BE2C (cell line): Measurements from ENCODE around the gene RASAL2.
"Not testable (repeated sequence)": the region's sequence is repeated elsewhere in the genome, so short reads cannot be mapped to it uniquely, and the experiment has no call there.

ENCODE experiments used
- DNase-seq: peaks from one replicate; pipeline ENCODE4 v3.0.0-alpha.2; 2020
- H3K27me3 ChIP-seq: fragments of 250-450 bp; sonication (Bioruptor Pico); 2 replicates; pipeline ENCODE4 v1.5.1; 2020; ENCODE audit warnings: mild to moderate bottlenecking
- H3K36me3 ChIP-seq: fragments of 250-450 bp; sonication (Bioruptor Pico); 2 replicates; pipeline ENCODE4 v1.5.1; 2020; ENCODE audit warnings: mild to moderate bottlenecking
- H3K4me1 ChIP-seq: fragments of 250-450 bp; sonication (Bioruptor Pico); 2 replicates; pipeline ENCODE4 v1.5.1; 2020
- H3K4me3 ChIP-seq: 2 replicates; pipeline ENCODE4 v1.5.1; 2011; ENCODE audit warnings: low read depth, low read length
- H3K9me3 ChIP-seq: fragments of 250-450 bp; sonication (Bioruptor Pico); 2 replicates; pipeline ENCODE4 v1.5.1; 2020
- CTCF ChIP-seq: IDR thresholded peaks from 2 replicates; pipeline ENCODE4 v1.5.1; 2012; ENCODE audit warnings: mild to moderate bottlenecking, low read depth, low read length

Gene RASAL2

DNA sequence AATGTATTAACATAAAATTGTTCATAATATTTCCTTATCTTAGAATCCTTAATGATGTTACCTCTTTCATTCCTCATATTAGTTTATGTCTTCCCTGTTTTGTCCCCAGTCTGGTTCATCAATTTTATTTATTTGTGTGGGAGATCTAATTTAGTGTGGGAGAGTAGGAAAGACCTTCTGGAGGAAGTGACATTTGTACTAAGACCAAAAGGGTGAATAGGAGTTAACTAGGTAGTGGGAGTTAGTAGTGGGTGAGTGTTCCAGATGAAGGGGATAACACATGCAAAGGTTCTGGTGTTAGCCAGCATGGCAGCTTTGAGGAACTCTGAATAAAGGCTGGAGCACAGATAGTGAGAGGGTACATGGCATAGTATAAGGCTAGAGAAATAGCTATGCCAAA, 21.4 kb downstream of the RASAL2 start:
- Histone ChIP-seq H3K9me3 (no peaks in the 10 kb centered on the region), H3K4me3 (no peak overlapping the region), H3K27me3 (no peaks in the 10 kb centered on the region), H3K36me3 (no peaks in the 10 kb centered on the region), H3K4me1 (no peaks in the 10 kb centered on the region)
- no peak for TF ChIP-seq CTCF
- DNase-seq = no peak

- no peak for DNase-seq
- H3K36me3 ChIP-seq = no peaks in the 10 kb centered on the region
- H3K9me3 ChIP-seq = no peaks in the 10 kb centered on the region
- no peak overlapping the region for H3K4me3 ChIP-seq
- H3K27me3 ChIP-seq = no peaks in the 10 kb centered on the region
- no peak for TF ChIP-seq CTCF
- H3K4me1 ChIP-seq = no peaks in the 10 kb centered on the region
Measured at GRCh38 chr1:178118524-178118923, 24.6 kb downstream of the RASAL2 start.

- H3K9me3 ChIP-seq = no peaks in the 10 kb centered on the region
- no peak overlapping the region for H3K4me3 ChIP-seq
- H3K36me3 ChIP-seq = no peaks in the 10 kb centered on the region
- TF ChIP-seq CTCF = no peak
- DNase-seq = no peak
- no peaks in the 10 kb centered on the region for H3K27me3 ChIP-seq
- H3K4me1 ChIP-seq = no peaks in the 10 kb centered on the region
Measured at GRCh38 chr1:178119628-178120027, 25.7 kb downstream of the RASAL2 start.

- Histone ChIP-seq H3K9me3 (no peaks in the 10 kb centered on the region), H3K4me1 (no peaks in the 10 kb centered on the region), H3K36me3 (no peaks in the 10 kb centered on the region), H3K27me3 (no peaks in the 10 kb centered on the region), H3K4me3 (no peak overlapping the region)
- no peak for TF ChIP-seq CTCF
- no peak for DNase-seq
Measured at GRCh38 chr1:178120088-178120487, 26.2 kb downstream of the RASAL2 start.

GRCh38 chr1:178120520-178121052, 26.7 kb downstream of the RASAL2 start:
- not testable (repeated sequence) for DNase-seq, H3K27me3 ChIP-seq, H3K4me1 ChIP-seq, H3K36me3 ChIP-seq, H3K4me3 ChIP-seq, H3K9me3 ChIP-seq

DNA sequence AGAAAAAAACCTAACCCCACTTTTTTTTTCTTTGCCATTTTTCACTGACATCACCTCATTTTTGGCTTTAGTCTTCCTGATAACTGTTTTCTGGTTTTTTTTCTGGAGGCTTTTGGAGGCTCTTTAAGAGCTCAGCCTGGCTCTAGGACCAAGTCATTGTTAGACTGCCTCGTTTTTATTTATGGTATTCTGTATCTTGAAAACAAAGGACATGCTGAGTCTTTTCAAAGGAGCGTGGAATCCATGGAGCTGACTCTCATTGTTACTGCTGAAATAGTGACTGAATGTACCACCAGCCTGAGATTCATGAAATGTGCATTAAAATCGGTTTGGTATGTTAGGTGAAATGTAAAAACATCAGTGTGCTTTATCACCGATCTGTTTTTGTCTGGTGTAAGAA, 28.0 kb downstream of the RASAL2 start:
- H3K4me1 ChIP-seq = no peaks in the 10 kb centered on the region
- H3K36me3 ChIP-seq = no peaks in the 10 kb centered on the region
- H3K9me3 ChIP-seq = no peaks in the 10 kb centered on the region
- DNase-seq = no peak
- no peak overlapping the region for H3K4me3 ChIP-seq
- TF ChIP-seq CTCF = no peak
- H3K27me3 ChIP-seq = no peaks in the 10 kb centered on the region

DNA sequence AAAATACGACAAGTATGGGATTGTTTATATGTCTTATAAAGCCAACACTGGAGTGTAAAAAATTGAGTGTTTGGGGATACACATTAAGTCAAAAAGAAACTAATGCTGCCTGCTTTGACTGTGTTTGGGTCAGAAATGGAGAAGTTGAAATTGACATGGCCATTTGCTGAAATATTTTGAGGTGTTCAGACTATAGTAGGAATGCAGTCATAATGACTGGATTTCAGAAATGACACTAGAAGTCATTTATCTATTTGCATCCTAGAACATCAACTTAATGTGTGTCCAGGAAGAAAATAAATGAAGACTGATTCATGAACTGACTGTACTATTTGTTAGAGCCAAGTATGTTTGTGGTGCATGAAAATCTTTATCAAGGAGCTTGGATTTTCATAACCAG, 28.4 kb downstream of the RASAL2 start:
- H3K9me3 ChIP-seq = no peaks in the 10 kb centered on the region
- TF ChIP-seq CTCF = no peak
- no peak overlapping the region for H3K4me3 ChIP-seq
- no peaks in the 10 kb centered on the region for H3K4me1 ChIP-seq
- H3K36me3 ChIP-seq = no peaks in the 10 kb centered on the region
- DNase-seq = no peak
- H3K27me3 ChIP-seq = no peaks in the 10 kb centered on the region
